Inflammatory macrophage treated with lipopolysaccharide for 4 hours (primary cell): Measurements from ENCODE around the gene NEK9.
"Not testable (repeated sequence)": the region's sequence is repeated elsewhere in the genome, so short reads cannot be mapped to it uniquely, and the experiment has no call there.

Source experiments
- DNase-seq: peaks from one replicate; pipeline ENCODE4 v3.0.0-alpha.2; 2020

Gene NEK9

DNA sequence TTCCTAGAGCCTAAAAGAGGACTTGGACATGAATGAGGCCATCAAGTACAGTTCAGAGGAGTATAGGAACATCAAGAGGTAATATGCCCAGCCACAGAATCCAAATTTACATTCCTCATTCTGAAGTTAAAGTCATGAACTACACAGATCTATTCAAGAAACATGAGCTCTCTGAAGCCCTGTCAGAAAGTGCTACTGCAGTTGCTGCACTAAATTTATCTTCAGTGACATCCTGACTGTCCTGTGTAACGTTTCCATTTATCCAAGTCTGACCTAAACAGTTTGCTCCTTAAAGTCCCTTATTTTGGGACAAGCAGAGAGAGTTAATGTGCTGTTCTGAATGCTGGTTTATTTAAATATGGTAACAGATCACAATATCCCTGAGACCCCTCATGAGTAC is 28.2 kb downstream of the NEK9 start:
- DNase-seq = no peak

DNA sequence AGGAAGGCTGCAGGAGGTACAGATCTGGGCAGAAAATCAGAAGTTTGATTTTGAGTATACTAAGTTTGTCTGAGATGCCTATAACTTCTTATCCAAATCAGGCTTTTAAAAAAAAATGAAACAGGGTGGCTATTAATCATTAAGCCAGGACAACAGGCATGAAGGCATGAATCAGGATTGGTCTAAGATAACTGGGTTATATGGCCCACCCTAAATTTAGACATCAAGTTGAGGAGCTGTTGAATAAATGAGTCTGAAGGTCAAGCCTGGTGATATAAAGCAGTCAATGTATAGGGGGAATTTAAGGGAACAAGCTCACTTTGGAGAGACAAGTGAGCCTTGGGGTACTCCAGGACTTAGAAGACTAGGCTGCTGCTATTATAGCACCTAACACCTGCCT is 28.6 kb downstream of the NEK9 start:
- DNase-seq = no peak

DNA sequence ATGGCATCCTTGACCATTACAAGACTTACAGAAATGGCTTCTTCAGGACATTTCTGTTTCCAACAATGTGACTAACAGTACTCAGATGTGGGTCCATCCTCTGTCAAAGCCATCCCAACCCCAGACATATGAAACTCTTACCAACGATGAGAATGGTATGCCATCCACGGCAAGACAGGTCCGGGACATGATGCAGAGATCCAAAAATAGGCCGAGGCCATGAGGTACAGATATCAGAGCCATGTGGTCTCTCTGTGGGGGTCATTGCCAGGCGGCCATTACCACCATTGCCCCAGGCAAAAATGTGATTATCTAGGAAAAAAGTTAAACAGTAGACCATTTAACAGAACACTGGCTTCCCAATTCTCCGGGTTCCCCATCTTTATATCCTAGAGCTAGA is 29.9 kb downstream of the NEK9 start:
- DNase-seq = no peak

DNA sequence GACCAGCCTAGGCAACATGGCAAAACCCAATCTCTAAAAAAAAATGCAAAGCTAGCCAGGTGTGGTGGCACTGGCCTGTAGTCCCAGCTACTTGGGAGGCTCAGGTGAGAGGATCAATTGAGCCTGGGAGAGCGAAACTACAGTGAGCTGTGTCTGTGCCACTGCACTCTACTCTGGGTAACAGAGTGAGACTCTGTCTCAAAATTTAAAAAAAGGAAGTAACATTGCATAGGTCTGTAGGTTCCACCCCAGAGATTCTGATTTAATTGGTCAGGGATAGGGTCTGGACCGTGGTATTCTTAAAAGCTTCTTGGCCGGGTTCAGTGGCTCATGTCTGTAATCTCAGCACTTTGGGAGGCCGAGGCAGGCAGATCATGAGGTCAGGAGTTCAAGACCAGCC is 31.2 kb downstream of the NEK9 start:
- DNase-seq = no peak

DNA sequence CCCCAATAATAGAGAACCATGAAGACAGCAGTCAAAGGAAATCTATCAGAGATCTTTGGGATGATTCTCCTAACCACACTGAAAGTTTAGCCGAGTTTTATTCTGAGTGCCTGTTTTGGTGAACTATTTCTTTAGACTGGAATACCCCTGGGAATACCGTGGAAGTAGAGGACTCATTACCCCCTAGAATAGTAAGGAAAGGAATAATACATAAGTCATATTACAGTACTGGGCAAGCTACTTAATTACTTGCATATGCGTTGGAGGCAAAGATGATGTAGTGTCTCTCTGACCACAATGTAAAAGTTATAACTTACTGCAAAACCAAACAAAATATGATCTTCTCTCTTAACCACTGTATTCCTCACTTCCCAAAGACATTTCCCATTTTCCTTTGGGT is 32.0 kb downstream of the NEK9 start:
- no peak for DNase-seq

DNA sequence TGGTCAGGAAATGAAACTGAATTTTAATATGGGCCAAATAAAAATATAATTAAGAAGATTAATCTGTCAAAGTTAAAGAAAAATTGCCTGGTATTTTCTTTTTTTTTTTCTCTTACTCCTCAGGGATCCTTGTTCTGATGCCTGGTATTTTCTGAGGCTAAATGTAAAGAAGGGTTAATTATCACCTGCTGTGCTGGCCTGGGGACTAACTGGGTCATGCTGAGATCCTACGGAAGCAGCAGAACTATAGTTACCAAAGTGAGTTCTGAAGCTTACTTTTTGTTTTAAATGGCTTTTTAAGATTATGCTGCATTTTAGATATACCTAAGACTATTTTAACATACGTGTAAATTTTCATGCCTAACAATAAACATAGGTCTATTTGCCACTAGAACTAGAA is 34.1 kb downstream of the NEK9 start:
- no peak for DNase-seq

DNA sequence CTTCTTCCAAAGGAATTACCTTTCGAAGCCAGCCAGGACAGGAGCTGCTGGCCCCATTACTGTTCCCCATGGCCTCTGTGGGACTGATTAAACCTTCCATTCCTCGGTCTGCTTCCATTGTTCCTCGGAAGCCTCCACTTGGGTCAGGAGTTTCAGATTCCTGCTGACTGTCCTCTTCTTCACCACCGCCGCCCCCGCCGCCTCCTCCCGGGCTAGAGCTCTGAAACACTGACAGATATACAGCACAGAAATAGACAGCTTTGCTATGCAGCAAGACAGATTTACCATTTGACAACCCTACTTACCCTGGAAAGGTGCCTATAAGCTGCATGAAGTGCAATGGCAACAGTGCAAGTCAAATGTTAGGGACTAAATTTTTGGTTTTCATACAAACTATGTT is 35.6 kb downstream of the NEK9 start:
- DNase-seq = no peak

DNA sequence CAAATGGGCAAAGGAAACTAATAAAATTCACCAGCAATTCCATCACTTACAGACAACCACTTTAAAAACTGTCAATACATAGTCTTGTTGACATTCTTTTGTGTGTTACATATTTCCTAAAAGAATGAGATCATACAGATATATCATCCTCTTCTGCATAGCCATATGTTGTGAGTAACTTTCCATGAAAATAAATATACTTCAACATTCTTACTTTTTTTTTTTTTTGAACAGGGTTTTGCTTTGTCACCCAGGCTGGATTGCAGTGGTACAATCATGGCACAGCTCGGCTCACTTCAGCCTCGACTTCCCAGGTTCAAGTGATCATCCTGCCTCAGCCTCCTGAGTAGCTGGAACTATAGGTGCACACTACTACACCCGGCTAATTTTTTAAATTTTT is 36.5 kb downstream of the NEK9 start:
- DNase-seq = no peak

DNA sequence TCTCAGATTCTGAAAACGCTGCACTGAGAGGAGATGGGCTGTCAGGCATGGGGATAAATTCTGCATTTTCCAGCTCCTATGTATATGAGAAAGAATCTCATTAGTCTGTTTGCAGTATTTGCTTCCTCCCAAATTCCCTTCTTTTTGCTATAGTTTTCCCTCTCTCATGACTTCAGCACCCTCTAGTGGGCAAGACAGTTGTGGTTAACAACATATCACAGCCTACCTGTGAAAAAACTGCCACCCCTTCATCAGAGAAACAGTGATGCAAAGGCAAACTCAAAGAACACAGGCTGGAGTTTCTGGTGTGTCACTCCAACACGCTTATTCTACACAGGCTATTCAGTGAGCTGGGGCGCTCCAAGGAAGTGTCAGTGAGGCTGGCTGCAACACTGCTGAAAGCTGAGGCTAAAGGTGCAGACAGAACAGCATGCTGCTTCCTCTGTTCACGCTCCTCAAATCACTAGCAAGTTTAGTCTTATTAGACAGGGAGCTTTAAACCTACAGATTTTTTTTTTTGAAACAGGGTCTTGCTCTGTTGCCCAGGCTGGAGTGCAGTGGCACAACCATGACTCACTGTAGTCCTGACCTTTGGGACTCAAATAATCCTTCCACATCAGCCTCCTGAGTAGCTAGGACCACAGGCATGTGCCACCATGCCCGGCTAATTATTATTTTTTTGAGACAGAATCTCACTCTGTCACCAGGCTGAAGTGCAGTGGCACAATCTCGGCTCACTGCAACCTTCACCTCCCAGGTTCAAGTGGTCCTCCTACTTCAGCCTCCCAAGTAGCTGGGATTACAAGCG is 38.1 kb downstream of the NEK9 start:
- peak; percentile 63 for DNase-seq

DNA sequence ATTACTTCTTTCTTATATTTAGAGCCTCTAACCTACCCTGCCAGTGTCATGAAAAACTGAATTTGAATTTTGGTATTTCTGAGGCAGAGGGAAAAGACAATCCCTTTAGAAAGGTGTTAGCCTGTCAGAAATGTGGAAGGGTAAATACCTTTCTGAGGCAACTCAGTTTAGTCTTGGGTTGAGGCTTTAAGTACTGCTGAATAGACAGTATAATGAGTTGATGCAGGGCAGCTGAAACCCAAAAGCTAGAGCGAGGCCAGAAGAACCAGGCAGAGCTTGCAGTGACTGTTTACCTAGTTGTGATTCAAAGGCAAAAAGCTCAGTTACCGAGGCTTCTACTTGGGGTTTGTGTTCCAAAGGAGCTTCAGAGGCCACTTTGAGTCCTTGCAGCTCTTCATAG is 38.7 kb downstream of the NEK9 start:
- no peak for DNase-seq

DNA sequence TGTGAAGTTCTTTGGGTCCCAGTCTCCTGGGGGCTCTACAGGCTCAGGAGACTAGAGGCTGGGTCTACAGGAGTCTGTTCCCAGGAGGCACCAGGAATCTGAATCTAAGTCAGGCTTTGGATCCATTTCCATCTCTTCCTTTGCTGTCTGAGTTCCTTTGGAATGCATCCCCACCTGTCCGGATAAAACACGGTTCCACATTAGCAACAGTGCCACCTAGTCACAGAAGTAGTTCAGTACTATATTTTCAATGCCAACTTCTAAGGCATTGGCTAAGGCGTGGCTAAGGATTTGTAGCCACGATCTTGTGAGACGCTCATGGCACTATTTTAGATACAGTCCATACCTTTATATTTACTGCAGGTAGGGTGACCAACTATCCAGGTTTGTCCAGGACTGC is 42.3 kb downstream of the NEK9 start:
- DNase-seq = no peak

DNA sequence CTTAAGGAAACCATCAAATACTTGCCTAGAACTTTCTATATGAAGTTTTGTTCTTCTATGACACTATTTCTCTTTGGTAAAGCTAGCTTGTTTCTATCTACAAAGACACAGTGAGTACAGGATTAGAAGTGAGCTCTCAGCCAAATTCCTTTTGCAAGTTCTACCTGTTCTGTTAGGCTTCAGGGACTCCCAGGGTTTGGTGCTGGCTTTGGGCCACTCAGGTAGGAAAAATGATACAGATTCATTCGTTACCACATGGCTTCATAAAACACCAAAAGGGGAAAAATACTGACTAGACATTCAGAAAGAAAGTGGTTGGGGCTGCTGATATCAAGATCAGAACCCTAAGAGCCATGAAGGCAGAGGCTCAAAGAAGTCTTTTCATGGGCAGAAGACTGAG is 43.6 kb downstream of the NEK9 start:
- no peak for DNase-seq

DNA sequence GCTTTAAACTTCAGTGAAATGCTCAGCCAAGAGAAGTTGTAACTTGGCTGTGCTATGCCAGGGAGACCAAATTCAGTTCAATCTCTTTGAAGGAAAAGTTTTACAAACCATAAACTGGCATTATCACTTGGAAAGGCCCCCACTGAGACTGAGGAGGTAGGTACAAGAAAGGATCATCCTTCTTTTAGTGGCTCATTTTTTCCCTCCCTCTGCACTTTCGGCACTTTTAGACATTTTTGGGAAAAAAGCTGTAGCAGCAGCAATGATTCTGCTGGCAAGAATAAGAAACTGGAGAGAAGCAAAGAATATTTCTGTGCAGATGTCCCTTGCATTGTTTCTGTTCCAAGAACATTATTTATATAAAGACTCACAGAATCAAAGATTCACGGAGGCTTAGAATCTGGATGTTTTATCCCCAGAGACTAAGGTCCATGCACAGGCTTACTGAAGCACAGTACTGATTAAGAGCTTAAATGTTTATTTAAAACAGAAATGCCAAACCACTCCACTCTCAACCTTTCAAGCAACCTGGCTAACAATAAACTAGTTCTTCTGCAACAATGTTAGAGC is 45.1 kb downstream of the NEK9 start:
- no peak for DNase-seq

DNA sequence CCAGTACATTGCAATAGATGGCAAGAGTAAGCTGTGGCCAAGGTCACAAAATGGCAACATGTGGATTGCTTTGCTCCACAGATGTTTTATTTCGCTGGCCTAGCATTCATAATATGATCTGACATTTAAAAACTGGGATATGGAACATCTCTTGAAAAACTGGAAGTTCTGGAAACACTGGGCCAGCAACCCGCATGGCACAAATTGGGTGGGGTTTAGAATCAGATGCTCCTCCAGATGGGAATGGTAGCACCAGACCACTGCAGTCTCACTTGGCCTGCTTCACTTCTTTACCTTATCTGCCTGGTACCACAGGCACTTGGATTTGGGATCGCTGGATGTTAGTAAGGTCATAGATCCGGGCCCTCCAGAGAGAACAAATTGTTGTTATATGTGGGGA is 47.3 kb downstream of the NEK9 start:
- DNase-seq = no peak

DNA sequence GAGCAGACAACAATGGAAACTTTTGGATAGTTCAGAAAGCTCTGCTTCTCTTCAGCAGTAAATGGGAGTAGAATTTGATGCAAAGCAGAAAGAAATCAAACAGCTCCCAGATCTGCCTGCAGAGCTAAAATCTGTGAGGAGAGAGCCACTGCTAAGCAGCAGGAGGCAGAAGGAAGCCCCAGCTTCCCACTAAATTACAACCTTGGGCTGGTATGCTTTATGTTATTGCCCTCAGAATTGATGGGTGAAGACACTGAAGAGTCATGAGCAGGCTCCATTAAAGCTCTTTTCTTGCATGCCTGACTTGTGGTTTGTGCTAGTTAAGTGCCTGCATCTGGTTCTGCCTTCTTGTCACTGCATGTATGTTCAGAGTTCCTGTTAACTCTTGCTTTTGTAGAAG is 49.1 kb downstream of the NEK9 start:
- no peak for DNase-seq

DNA sequence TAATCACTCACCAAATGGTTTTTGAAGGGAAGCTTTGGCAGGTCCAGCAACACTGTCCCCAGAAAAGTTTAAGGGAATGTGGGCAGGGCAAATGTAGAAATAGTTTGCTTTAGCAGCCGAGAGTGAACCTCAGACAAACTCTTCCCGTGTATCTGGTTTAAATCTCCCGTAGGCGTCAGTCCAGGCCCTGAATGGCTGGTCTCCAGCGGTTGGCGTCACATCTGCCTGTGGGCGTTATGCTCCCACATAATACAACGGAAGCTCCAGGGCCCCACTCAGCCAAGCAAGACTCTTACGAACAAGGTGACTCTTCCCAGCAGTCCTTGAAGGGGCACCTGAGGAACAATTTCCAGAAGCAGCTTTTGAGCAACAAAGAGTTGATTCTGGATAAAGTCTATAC is 56.5 kb downstream of the NEK9 start:
- DNase-seq = no peak

DNA sequence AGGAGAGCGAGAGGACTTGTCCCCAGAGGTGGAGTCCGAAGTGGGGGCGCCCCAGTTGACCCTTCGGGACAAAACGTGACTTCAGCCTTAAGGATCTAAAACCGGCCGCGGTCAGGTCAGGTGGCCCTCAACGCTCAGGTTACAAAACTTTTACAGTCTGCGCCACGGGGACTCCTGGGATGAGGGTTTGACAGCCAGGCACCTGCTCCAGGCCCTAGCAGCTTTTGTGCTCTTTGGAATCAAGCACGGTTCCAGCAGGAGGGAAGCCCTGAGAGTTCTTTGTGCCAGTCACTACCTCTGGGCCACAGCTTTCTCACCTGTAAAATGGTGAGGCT is 57.1 kb downstream of the NEK9 start:
- DNase-seq = no peak

DNA sequence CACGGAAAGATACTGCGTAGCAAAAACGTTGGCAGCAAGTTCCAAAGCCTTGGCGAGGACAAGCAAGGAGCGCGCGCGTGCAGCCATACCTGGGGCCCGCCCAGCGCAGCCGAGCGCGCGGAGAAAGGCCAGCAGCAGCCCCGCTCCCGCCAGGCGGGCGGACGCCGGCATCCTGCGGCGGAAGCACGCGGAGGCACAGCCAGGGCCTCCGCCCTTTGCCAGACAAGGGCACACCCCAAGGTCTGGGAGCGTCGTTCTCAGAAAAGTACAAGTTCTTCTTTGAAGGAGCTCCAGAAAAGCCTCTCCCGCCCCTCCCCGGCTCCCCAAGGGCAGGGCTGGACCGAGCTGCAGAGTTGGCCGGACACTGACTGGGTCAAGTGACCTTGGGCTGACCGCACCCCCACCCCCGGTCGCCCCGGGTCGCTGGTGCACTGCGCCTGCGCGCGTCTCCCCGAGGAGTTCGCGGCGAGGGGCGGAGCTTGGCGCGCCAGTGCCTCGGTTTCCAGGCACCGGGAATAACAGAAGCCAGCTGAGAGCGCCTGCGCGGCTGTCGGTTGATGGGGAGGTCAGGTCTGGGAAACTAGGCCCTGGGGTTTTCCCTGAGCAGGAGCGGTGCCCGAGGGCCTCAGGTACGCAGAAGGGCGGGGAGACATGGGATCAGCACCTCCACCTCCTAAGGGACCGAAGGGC is 57.6 kb downstream of the NEK9 start, which contains the start of gene ZC2HC1C:
Gene ZC2HC1C, plus strand, starts transcription at position 521 of the 690 bp plus-strand sequence. CDS start 933 bp downstream, outside the sequence.
- DNase-seq = peak; percentile 85

DNA sequence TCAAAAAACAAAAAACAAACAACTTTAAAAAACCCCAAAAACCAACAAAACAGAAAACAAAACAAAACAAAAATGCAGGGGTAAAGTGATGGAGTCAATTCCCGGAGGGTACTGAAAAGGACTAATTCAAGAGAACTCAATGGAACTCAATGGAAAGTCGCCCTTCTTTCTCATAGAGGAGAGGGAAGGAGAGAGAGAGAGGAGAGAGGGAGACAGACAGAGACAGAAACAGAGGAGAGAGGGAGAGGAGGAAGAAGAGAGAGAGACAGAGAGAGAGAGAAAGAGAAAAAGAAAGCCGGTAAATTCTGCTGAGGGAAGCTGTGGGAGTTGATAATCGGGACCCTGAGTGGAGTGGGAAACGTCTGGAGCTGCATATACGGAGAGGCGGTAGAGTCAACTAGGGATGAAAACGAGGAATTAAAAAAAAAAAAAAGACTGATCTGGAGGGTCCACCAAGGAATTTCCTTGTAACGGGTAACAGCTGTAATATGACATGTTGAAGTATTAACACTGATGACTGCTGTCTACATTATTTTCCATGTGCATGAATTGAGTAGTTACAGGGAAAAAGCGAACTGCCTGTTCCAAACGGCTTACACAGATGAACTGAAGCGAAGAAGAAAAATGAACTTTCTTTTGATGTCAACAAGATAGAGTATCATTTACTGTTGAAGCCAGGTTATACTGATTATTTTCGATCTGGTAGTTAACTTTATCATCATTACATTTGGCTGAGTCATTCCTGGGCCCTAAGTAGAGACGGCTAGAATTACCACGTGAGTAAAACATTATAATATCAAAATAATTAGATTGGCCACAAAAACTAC is 58.3 kb downstream of the NEK9 start:
- DNase-seq = no peak

DNA sequence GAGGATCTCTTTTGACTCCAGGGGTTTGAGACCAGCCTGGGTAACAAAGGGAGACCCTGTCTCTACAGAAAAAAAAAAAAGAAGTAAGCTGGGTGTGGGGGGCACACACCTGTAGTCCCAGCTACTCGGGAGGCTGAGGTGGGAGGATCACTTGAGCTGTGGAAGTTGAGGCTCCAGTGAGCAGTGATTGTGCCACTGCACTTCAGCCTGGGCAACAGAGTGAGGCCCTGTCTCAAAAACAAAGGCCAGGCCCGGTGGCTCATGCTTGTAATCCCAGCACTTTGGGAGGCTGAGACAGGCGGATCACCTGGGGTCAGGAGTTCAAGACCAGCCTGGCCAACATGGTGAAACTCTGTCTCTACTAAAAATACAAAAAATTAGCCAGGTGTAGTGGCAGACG is 59.1 kb downstream of the NEK9 start:
- DNase-seq = not testable (repeated sequence)

DNA sequence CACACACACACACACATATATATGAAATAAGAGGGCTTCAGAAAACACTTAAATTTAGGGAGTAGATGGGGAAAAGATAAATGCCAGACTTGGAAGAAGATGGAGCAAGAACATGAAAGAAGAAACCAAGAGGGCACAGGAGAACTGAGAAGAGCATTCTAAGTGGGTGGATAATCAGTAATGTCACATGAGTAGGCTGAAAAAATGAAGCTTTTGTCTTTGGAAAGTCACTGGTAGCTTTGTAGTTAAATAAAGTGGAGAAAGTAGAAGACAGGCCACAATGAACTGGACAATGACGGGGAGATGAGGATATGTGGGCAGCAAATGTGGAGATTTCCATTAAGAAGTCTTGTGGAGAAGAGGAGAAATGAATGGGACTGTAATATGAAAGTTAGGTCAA is 59.6 kb downstream of the NEK9 start:
- DNase-seq = peak; percentile 20

DNA sequence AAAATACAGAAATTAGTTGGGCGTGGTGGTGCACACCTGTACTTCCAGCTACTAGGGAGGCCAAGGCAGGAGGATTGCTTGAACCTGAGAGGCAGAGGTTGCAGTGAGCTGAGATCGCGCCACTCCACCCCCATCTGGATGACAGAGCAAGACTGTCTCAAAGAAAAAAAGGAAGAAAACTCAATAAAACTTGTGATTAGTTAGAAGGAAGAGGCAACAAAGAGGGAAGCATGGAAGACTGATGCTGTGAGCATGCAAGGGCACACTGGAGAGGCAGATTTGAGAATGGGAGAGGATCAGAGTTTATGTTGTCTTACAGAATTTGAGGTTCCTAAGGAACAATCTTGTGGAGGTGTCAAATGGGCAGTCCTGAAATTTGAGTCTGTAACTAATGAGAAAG is 60.2 kb downstream of the NEK9 start:
- DNase-seq = peak; percentile 52

DNA sequence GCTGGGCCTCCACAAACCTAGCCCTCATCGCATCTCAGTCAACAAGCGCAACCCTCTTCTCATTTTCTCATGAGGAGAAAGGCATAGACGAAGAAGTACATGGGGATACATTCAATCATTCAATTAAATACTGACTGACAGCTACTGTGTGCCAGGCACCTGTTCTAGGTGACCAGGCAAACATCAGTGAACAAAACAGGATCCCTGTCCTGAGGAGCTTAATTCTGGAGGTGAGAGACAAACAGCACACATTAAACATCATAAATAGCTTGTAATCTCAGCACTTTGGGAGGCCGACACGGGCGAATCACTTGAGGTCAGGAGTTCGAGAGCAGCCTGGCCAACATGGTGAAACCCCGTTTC is 62.7 kb downstream of the NEK9 start:
- DNase-seq = no peak
